Brain microvascular endothelial cell (primary cell): ENCODE data around the gene CACTIN.

Experiments used
- DNase-seq: peaks from one replicate; pipeline ENCODE4 v3.0.0-alpha.2; 2020
- H3K27ac ChIP-seq: fragments of 250-450 bp; sonication (Bioruptor Pico); 2 replicates; pipeline ENCODE4 v1.5.1; 2020; ENCODE audit warnings: mild to moderate bottlenecking, moderate library complexity
- H3K27me3 ChIP-seq: fragments of 250-450 bp; sonication (Bioruptor Pico); replicated peaks from 2 replicates; pipeline ENCODE4 v1.5.1; 2020; ENCODE audit warnings: mild to moderate bottlenecking
- H3K36me3 ChIP-seq: fragments of 250-450 bp; sonication (Bioruptor Pico); replicated peaks from 2 replicates; pipeline ENCODE4 v1.5.1; 2020; ENCODE audit warnings: mild to moderate bottlenecking
- H3K4me3 ChIP-seq: 2 replicates; pipeline ENCODE4 v1.5.1; 2011; ENCODE audit warnings: low read depth, mild to moderate bottlenecking, control low read depth, low read length, moderate library complexity
- in situ Hi-C: cut with HindIII; loops from 2 replicates; pipeline ENCODE4 v1.10.0; 2017; ENCODE audit warnings: low sequenced_read_pairs, low pct_ligation_motif_present
- TF ChIP-seq, protein P1 (sequence below): IDR thresholded peaks from 2 replicates; pipeline ENCODE4 v1.5.1; 2011; ENCODE audit warnings: low read depth, mild to moderate bottlenecking, moderate library complexity, low read length, control low read depth, inconsistent platforms; ENCODE audit errors: missing control alignments

Gene CACTIN

DNA sequence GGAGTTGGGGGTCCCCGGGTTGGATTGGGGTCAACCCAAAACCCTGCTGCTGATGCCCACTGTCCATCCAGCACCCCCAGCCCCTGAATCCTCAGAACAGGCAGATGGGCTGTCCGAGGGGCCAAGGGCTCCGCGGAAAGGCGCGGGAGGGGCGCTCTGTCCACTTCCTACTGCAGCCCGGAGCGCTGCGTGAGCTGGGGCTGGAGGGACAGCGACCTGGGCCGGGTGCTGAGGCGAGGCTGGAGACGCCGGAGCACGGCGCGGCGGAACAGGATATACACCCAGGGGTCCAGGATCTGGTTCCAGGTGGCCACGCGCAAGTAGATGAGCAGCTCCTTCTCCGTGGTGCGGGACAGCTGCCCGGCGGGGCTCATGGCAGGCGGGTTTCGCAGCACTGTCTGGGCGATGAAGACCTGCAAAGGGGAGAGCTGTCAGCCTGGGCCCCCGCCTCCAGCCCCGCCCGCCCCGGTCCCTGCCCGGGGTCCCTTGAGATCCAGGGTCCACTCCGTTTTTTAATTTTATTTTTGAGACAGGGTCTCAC, 31.0 kb downstream of the CACTIN start:
- TF ChIP-seq, protein P1, sequence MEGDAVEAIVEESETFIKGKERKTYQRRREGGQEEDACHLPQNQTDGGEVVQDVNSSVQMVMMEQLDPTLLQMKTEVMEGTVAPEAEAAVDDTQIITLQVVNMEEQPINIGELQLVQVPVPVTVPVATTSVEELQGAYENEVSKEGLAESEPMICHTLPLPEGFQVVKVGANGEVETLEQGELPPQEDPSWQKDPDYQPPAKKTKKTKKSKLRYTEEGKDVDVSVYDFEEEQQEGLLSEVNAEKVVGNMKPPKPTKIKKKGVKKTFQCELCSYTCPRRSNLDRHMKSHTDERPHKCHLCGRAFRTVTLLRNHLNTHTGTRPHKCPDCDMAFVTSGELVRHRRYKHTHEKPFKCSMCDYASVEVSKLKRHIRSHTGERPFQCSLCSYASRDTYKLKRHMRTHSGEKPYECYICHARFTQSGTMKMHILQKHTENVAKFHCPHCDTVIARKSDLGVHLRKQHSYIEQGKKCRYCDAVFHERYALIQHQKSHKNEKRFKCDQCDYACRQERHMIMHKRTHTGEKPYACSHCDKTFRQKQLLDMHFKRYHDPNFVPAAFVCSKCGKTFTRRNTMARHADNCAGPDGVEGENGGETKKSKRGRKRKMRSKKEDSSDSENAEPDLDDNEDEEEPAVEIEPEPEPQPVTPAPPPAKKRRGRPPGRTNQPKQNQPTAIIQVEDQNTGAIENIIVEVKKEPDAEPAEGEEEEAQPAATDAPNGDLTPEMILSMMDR, result no peak
- Histone ChIP-seq H3K4me3 (no peak overlapping the region), H3K27me3 (no peaks in the 10 kb centered on the region), H3K36me3 (peaks cover 10% of the 10 kb centered on the region), H3K27ac (no peak overlapping the region)
- no peak for DNase-seq
- in situ Hi-C loops, result no loop called here

DNA sequence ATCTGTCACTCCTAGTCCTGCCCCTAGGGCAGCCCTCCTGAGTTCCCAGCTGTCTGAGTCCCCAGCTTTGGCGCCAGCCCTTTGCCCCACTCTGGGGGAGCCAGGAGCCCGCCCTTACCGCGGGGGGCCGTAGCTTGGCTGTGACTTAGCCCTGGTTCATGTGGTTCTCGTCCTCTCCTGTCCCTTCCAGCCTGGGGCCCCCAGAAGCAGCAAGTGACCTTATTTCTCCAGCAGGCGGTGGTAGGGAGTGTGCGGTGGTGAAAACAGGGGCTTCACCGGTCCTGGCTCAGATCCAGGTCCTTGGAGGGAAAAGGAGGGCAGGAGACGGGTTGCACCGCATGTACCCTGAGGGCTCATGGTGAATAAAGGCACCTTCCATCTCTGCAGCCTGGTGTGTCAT, 33.4 kb downstream of the CACTIN start:
- Histone ChIP-seq H3K27ac (no peak overlapping the region), H3K27me3 (no peaks in the 10 kb centered on the region), H3K36me3 (no peaks in the 10 kb centered on the region), H3K4me3 (no peak overlapping the region)
- no peak for DNase-seq
- TF ChIP-seq, protein P1, result peak; percentile 45
- in situ Hi-C loops, result no loop called here

DNA sequence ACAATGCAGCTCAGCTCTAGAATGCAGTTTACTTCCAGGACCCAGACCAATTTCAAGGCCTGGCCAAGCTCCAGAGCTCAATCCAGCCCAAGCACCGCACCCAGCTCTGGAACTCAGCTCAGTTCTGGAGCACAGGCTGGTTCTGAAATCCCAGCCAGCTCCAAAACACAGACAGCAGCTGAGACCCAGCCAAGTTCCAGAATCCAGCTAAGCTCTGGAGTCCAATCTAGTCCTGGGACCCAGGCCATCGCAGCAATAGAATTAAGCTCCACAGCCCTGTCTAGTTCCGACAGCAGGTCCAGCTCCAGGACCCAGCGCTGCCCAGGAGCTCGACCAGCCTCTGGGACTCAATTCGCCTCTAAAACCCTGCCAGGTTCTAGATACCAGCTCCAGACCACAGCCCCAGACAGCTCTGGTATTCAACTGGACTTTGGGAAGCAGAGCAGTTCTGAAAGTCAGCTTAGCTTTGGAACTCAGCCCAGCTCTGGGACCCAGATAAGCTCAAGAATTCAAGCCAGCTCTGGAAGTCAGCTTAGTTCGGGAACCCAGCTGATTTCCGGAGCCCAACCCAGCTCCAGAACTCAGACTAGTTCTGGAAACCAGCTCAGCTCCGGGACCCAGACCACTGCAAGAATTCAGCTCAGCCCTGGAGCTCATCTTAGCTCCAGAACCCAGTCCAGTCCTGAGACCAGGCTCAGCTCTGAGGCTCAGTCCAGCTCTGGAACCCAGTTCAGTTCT, 34.5 kb downstream of the CACTIN start:
- DNase-seq, result no peak
- Histone ChIP-seq H3K27ac (no peak overlapping the region), H3K36me3 (no peaks in the 10 kb centered on the region), H3K27me3 (no peaks in the 10 kb centered on the region), H3K4me3 (no peak overlapping the region)
- TF ChIP-seq, protein P1, result no peak
- in situ Hi-C loops, result no loop called here

DNA sequence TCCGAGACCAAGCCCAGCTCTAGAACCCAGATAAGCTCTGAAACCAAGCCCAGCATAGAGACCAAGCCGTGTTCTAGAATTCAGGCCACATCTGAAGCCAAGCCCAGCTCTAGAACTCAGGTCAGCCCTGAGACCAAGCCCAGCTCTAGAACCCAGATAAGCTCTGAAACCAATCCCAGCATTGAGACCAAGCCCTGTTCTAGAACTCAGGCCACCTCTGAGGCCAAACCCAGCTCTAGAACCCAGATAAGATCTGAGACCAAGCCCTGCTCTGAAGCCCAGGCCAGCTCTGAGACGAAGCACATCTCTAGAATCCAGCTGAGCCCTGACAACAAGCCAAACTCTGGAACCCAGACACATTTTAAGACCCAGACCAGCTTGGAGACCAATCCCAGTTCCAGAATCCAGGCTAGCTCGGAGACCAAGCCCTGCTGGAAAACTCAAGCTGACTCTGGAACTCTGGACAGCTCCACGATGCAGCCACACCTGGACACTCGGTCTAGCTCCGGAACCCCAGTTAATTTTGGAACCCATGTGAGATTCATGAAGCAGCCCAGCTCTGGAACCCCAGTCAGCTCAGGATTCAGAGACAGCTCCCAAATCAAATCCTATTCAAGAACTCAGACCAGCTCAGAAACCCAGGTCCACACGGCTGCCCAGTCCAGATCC, 35.5 kb downstream of the CACTIN start:
- TF ChIP-seq, protein P1, result no peak
- H3K27ac ChIP-seq, result no peak overlapping the region
- no peaks in the 10 kb centered on the region for H3K27me3 ChIP-seq
- H3K4me3 ChIP-seq, result no peak overlapping the region
- DNase-seq, result no peak
- H3K36me3 ChIP-seq, result no peaks in the 10 kb centered on the region
- in situ Hi-C loops, result no loop called here

DNA sequence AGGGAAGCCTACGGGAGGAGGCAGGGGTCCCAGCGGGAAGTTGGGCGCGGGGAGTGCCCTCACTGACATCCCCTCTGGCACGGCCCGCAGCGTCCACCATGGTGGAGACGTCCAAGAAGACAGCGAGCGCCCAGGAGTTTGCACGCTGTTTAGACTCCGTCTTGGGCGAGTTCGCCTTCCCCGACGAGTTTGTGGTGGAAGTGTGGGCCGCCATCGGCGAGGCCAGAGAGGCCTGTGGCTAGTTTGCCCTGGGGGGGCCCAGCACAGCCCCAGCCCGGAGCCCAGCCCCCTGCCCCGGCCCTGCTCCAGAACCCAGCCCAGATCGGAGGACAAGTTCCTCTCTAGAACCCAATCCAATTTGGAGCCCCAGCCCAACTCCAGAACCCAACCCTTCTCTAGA, 36.6 kb downstream of the CACTIN start:
- H3K27ac ChIP-seq, result no peak overlapping the region
- in situ Hi-C loops, result no loop called here
- H3K27me3 ChIP-seq, result no peaks in the 10 kb centered on the region
- H3K4me3 ChIP-seq, result no peak overlapping the region
- no peak for DNase-seq
- TF ChIP-seq, protein P1, result no peak
- no peaks in the 10 kb centered on the region for H3K36me3 ChIP-seq

DNA sequence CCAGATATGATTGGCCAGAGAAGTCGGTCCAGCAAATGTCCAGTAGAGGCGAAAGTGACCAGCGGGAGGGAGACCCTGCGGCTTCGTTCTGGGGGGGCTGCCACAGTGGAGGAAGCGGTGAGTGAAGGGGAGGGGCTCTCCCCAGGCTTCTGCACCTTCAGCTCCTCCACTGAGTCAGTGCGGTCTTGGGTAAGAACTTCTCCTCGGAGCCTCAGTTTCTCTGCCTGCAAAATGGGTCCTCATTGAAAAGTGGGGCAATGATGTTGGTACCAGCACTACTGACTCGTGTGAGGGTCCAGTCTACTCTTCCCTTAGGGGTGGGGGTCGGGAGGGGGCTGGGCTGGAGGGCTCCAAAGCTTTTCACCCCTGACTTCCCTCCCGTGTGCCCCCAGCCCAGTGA, 37.2 kb downstream of the CACTIN start:
- no peak overlapping the region for H3K27ac ChIP-seq
- H3K36me3 ChIP-seq, result no peaks in the 10 kb centered on the region
- H3K27me3 ChIP-seq, result no peaks in the 10 kb centered on the region
- DNase-seq, result no peak
- TF ChIP-seq, protein P1, result no peak
- in situ Hi-C loops, result no loop called here
- no peak overlapping the region for H3K4me3 ChIP-seq
